ENCODE results near the gene CBY2. TPM values are rescaled to one million over a fixed set of nuclear protein-coding genes. Genes with fewer than 3 reads are reported as not detected.

The CBY2 gene
- total RNA-seq, 1 experiment from 2014 or later, result not detected

- no peak overlapping the region for H3K23ac ChIP-seq (ENCODE audit: insufficient read length, low read depth, low read length)
- H3K4me3 Mint-ChIP-seq, result no peak overlapping the region
- H4K20me1 ChIP-seq (ENCODE audit: control insufficient read depth, insufficient read depth, insufficient read length), result no peaks in the 10 kb centered on the region
- no peak for TF ChIP-seq CTCF (conservative IDR thresholded peaks at IDR 0.05)
- H4K5ac ChIP-seq (ENCODE audit: insufficient read length, low read depth, low read length), result no peak overlapping the region
- peaks cover 0 to 4% of the 10 kb centered on the region in 2 experiments; a peak in 1 of 4 replicates for H3K4me1 Mint-ChIP-seq
- peaks cover 5 to 10% of the 10 kb centered on the region in 2 experiments; a peak in 4 of 5 replicates for H3K9me3 Mint-ChIP-seq
- H3T11ph ChIP-seq (ENCODE audit: low read length), result no peak overlapping the region
- no peak overlapping the region for H3K18ac ChIP-seq (ENCODE audit: insufficient read length, low read depth, low read length)
- no peaks in the 10 kb centered on the region for H3K4me1 ChIP-seq (ENCODE audit: insufficient read depth, low read length)
- H3K23me2 ChIP-seq (ENCODE audit: insufficient read length, low read depth, low read length, poor library complexity, severe bottlenecking), result no peaks in the 10 kb centered on the region
- no peak overlapping the region for H2BK120ac ChIP-seq (ENCODE audit: low read depth, low read length, poor library complexity, severe bottlenecking)
- H2AK5ac ChIP-seq (ENCODE audit: insufficient read length, low read length), result no peak overlapping the region
- no peak overlapping the region for H3K27ac ChIP-seq (ENCODE audit: insufficient read length, low read depth, low read length)
- no peak overlapping the region for H3K27ac Mint-ChIP-seq
- no peak for DNase-seq
- no peak overlapping the region for H2BK20ac ChIP-seq (ENCODE audit: low read depth, low read length, poor library complexity, severe bottlenecking)
- no peaks in the 10 kb centered on the region for H3K27me3 ChIP-seq (ENCODE audit: insufficient read depth, low read length)
- H4K8ac ChIP-seq (replicated peaks; ENCODE audit: insufficient read length, low read depth, low read length), result no peak overlapping the region
- H3K4me2 ChIP-seq (ENCODE audit: insufficient read depth, insufficient read length, low read length), result no peak overlapping the region
- H3K56ac ChIP-seq (ENCODE audit: insufficient read length, low read depth, low read length), result no peak overlapping the region
- no peak overlapping the region for H4K91ac ChIP-seq (ENCODE audit: insufficient read length, low read depth, low read length)
- WGBS (ENCODE audit: extremely low coverage, insufficient read length, low lambda C conversion rate), result no CpG with 5 or more reads among the region's 4 CpGs
- H3K27me3 Mint-ChIP-seq (ENCODE audit: low read depth), result no peaks in the 10 kb centered on the region; the same call in 1 of the 2 replicates
- no peak overlapping the region for H3K4ac ChIP-seq (ENCODE audit: low read depth, low read length)
- no peak overlapping the region for H2BK12ac ChIP-seq (ENCODE audit: insufficient read length, low read depth, low read length)
- no peak overlapping the region for H2BK15ac ChIP-seq (ENCODE audit: low read depth, low read length)
- no peaks in the 10 kb centered on the region for H3K79me1 ChIP-seq (ENCODE audit: insufficient read depth, low read depth, low read length, poor library complexity, severe bottlenecking)
- no peak overlapping the region for H3K14ac ChIP-seq (ENCODE audit: insufficient read depth, low read length)
- H3K9ac ChIP-seq (ENCODE audit: extremely low read depth, insufficient read length, low read length), result no peak overlapping the region
- peaks cover 0 to 8% (median 0%) of the 10 kb centered on the region in 3 experiments; a peak in 1 of 7 replicates for H3K36me3 Mint-ChIP-seq (ENCODE audit: insufficient read depth in 1 of 3, low read depth in 3 of 3)
- H2BK5ac ChIP-seq (ENCODE audit: insufficient read length, low read length), result no peak overlapping the region
- H3K9me3 ChIP-seq (ENCODE audit: control insufficient read depth, low read depth, low read length), result no peaks in the 10 kb centered on the region
- H2AFZ ChIP-seq (ENCODE audit: low read length), result no peak overlapping the region
- H3K79me2 ChIP-seq (ENCODE audit: insufficient read depth, low read length), result no peaks in the 10 kb centered on the region
Measured at GRCh38 chr13:45691251-45691650, 10.9 kb upstream of the CBY2 start.
